BLaER1 treated with 17β-estradiol and CSF1 and Interleukin-3, amounts not matched to agents 10 nM and 100 nM (cell line): ENCODE measurements around the gene SAMSN1.

Source experiments
- H3K27ac ChIP-seq, 11 experiments: shearing (Covaris generic); formaldehyde crosslinking; 2 replicates each; pipeline ENCODE4 v1.8.1; 2022
- H3K27me3 ChIP-seq, 11 experiments: shearing (Covaris generic); formaldehyde crosslinking; 2 replicates each; pipeline ENCODE4 v1.8.1; 2022
- H3K36me3 ChIP-seq, 11 experiments: shearing (Covaris generic); formaldehyde crosslinking; 2 replicates each; pipeline ENCODE4 v1.8.1; 2022
- H3K4me1 ChIP-seq, 10 experiments: shearing (Covaris generic); formaldehyde crosslinking; 2 replicates each; pipeline ENCODE4 v1.8.1; 2022
- H3K4me2 ChIP-seq, 11 experiments: shearing (Covaris generic); formaldehyde crosslinking; 2 replicates each; pipeline ENCODE4 v1.8.1; 2022
- H3K4me3 ChIP-seq, 10 experiments: shearing (Covaris generic); formaldehyde crosslinking; 2 replicates each; pipeline ENCODE4 v1.8.1; 2022
- H3K9ac ChIP-seq, 11 experiments: shearing (Covaris generic); formaldehyde crosslinking; 2 replicates each; pipeline ENCODE4 v1.8.1; 2022
- H3K9me3 ChIP-seq, 11 experiments: shearing (Covaris generic); formaldehyde crosslinking; replicated peaks in 1 of 11; 2 replicates each; pipeline ENCODE4 v1.8.1; 2022
- H4K20me1 ChIP-seq, 11 experiments: shearing (Covaris generic); formaldehyde crosslinking; 2 replicates each; pipeline ENCODE4 v1.8.1; 2022
- Cebpa-rat ChIP-seq, 11 experiments: shearing (Covaris generic); IDR thresholded peaks; 2 replicates each; pipeline ENCODE4 v1.8.1; 2022

Gene SAMSN1

DNA sequence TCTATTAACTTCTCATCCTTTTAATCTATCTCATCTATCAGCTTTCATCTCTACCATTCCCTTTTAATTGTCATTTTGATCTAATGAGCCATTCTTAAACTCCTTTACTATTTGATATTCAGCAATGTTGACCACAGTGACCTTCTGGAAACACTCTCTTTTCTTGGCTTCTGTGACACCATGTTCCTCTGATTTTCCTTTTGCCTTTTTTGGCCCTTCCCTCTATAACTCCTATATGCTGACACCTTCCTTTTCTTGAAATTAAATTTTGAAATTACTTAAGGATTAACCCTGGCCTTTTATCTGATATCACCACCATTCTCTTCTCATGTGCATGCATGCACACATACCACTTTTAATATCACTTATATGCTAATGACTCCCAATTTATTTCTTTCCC is 41.2 kb upstream of the SAMSN1 start:
- H3K9ac ChIP-seq: no peak overlapping the region
- H3K27ac ChIP-seq: no peak overlapping the region
- TF ChIP-seq Cebpa-rat (IDR thresholded peaks at IDR 0.05): no peak
- H3K4me3 ChIP-seq: no peak overlapping the region
- no peaks in the 10 kb centered on the region for H3K27me3 ChIP-seq
- peaks cover 0 to 45% (median 0%) of the 10 kb centered on the region in 10 experiments; a peak in 6 of 20 replicates for H3K4me1 ChIP-seq
- no peaks in the 10 kb centered on the region for H3K9me3 ChIP-seq
- no peaks in the 10 kb centered on the region for H4K20me1 ChIP-seq
- no peaks in the 10 kb centered on the region for H3K36me3 ChIP-seq
- no peak overlapping the region for H3K4me2 ChIP-seq

DNA sequence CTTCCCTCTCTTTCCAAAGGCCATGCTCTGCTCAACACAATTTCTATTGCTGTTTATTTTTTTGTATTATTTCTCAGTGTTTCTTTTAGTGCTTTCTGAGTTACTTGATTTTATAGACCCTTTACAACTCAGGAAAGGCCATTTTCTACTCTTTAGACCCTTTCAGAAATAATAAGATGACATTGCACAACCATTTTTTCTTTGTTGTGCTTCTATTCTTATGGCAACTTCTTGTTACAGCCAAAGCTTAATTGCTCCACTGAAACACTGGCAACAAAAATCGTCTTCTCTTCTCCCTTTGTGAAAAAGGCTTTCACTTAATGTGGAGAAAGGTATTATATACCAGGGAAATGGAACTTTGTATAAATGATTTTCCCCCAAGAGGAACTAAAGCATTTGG is 39.0 kb upstream of the SAMSN1 start:
- H4K20me1 ChIP-seq: no peaks in the 10 kb centered on the region
- H3K36me3 ChIP-seq: no peaks in the 10 kb centered on the region
- no peak overlapping the region for H3K4me3 ChIP-seq
- H3K4me1 ChIP-seq: peaks cover 0 to 23% (median 0%) of the 10 kb centered on the region in 10 experiments; a peak in 4 of 20 replicates
- H3K27me3 ChIP-seq: no peaks in the 10 kb centered on the region
- H3K9ac ChIP-seq: no peak overlapping the region
- H3K27ac ChIP-seq: no peak overlapping the region
- no peaks in the 10 kb centered on the region for H3K9me3 ChIP-seq
- no peak overlapping the region for H3K4me2 ChIP-seq
- TF ChIP-seq Cebpa-rat (IDR thresholded peaks at IDR 0.05): no peak

DNA sequence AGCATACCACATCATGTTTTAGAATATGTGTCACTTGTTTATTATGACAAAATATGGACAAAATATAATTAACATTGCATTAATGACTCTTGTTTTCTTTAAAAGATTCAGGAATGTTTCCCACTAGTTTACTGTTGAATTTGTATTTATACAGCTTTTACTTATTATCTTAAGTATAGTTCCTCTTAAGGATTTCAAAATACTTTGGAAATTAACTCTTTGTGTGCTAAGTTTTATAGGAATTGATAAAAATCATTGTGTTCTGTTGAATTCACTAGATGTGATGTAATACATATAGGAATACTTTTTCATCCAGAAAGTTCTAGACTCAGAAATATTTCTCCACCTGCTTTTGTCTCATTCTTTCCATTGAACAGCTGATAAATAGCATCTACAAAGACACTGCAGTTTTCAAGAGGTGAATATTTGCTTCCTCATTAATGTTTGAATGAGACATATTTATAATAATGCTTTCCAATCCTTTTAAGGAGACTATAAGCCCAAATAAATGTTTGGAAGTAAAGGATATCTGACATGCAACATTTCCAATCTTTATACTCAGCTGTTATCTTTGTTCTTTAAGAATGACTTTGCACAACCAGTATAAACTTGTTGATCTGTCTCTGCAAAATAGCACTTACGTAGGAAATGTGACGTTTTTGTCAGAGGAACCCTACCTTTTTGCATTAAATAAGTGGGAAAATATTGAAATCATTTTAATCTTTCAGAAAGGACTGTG is 38.4 kb upstream of the SAMSN1 start:
- Histone ChIP-seq H3K36me3 (no peaks in the 10 kb centered on the region), H3K27me3 (no peaks in the 10 kb centered on the region), H3K9ac (no peak overlapping the region), H3K4me2 (no peak overlapping the region), H3K27ac (no peak overlapping the region), H4K20me1 (no peaks in the 10 kb centered on the region), H3K4me1 (peaks cover 0 to 17% (median 0%) of the 10 kb centered on the region in 10 experiments; a peak in 4 of 20 replicates), H3K4me3 (no peak overlapping the region), H3K9me3 (no peaks in the 10 kb centered on the region)
- no peak for TF ChIP-seq Cebpa-rat (IDR thresholded peaks at IDR 0.05)

DNA sequence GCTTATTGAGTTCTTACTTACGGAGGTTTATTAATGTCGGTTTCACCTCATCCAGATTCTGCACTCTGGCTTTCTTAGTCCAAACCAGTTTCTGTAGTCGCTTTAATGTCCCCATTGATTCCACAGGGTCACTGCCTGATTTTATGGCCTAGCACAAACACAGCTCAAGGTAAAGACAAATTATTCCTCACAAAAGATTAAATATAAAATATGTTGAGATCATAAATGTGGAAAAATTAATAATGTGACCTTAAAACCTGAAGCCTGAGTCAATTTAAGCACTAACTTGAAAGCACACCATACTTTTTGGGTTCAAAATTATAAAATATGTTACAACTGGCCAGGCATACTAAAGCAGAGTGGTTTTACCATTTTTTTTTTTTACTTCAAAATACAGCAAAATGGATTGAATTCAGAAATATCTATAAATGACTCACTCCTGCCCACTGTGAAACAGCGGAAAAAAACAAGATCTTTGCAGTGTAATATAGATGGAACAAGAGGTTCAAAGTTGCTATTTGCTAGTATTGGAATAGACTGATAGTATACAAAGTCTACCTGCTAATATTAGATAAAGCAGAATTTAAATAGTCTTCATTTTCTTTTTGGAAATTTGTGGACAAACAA is 37.6 kb upstream of the SAMSN1 start:
- Histone ChIP-seq H3K9me3 (no peaks in the 10 kb centered on the region), H3K4me3 (no peak overlapping the region), H3K4me2 (no peak overlapping the region), H3K9ac (no peak overlapping the region), H3K36me3 (no peaks in the 10 kb centered on the region), H4K20me1 (no peaks in the 10 kb centered on the region), H3K27me3 (no peaks in the 10 kb centered on the region), H3K4me1 (peaks cover 0 to 14% (median 0%) of the 10 kb centered on the region in 10 experiments; a peak in 3 of 20 replicates), H3K27ac (no peak overlapping the region)
- no peak for TF ChIP-seq Cebpa-rat (IDR thresholded peaks at IDR 0.05)

DNA sequence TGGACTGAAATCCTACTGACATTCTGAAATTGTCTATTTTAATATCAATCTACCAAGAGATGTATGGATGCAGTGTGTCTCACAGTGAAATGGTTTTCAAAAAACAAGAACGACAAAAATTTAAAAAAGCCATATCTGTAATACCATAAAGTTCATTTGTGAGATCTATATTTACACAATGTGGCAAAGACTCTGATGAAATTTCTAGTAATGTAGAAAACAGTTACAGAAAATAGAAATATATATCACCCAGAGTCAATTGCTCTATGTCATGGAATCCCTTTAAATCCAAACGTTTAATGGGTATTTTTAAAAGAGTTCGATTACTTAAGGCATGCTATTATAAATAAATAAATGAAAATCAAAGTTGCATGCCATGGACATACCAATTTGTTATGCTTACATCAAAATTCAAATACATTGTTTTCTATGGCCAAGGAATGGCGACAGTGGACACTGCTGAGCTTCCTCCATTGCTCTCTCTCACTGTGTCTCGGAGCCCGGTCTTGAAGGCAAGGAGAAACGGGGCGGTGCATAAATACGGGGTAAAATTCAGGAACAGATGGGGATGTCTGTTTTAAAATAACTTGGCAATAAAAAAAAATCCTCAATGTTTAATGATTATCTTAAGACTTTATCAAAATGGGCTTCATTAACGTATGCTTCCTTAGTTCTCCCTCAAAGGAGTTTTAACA is 37.0 kb upstream of the SAMSN1 start:
- no peaks in the 10 kb centered on the region for H3K27me3 ChIP-seq
- no peak overlapping the region for H3K4me2 ChIP-seq
- no peak for TF ChIP-seq Cebpa-rat (IDR thresholded peaks at IDR 0.05)
- no peak overlapping the region for H3K9ac ChIP-seq
- H3K9me3 ChIP-seq: no peaks in the 10 kb centered on the region
- H4K20me1 ChIP-seq: no peaks in the 10 kb centered on the region
- peaks cover 0 to 14% (median 0%) of the 10 kb centered on the region in 10 experiments; a peak in 3 of 20 replicates for H3K4me1 ChIP-seq
- H3K27ac ChIP-seq: no peak overlapping the region
- no peak overlapping the region for H3K4me3 ChIP-seq
- no peaks in the 10 kb centered on the region for H3K36me3 ChIP-seq

DNA sequence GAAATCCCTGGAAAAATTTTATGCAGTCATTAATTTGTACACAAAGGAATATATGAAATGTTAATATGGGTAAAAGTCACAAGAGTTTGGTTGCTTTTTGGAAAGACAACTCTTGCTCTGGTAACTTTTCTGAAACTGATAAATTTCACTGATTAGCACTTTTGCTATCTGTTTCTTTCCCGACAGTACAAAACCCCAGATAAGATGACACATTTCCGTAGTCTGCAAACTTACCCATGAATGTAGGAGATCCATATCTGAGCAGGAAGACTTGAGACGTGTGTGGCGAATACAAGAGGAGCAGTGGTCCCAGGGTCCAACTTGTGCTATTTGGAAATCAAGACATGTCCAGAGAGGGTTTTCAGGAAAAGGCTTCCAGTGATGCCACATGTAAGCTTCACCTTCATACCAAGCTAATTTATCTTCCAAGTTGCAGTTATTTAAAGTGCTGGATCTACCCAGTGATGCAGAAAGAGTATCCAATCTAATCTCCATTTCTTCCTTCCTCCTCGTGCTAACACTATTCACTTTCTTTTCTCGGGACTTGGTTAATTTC is 35.9 kb upstream of the SAMSN1 start:
- Histone ChIP-seq H3K9ac (no peak overlapping the region), H3K27ac (no peak overlapping the region), H3K4me2 (no peak overlapping the region), H3K27me3 (no peaks in the 10 kb centered on the region), H3K4me3 (no peak overlapping the region), H3K4me1 (peaks cover 0 to 14% (median 0%) of the 10 kb centered on the region in 10 experiments; a peak in 3 of 20 replicates), H4K20me1 (no peaks in the 10 kb centered on the region), H3K9me3 (no peaks in the 10 kb centered on the region), H3K36me3 (no peaks in the 10 kb centered on the region)
- TF ChIP-seq Cebpa-rat (IDR thresholded peaks at IDR 0.05): no peak

DNA sequence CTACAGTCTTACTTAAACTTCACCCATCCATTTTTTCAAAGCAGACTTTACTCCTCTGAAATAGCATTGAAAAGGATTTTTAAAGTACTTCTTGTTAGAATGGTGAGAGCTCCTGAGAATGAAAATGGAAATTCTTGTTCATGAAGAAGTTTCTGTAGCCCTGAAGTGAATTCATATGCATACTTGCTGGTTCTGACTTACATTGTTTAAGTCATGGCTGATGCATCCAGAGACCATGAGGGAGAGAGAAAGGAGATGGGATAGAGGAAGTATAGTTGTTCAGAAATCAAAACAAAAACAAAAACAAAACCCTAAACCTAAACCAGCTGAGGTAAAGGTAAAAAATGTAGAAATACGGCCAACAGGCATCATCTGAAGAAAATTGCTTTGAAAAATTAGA is 27.1 kb upstream of the SAMSN1 start:
- H3K4me3 ChIP-seq: no peak overlapping the region
- peak overlapping the region in 1 of 11 experiments; percentile 31; a peak in 1 of 22 replicates for H3K4me2 ChIP-seq
- no peaks in the 10 kb centered on the region for H3K9me3 ChIP-seq
- H3K9ac ChIP-seq: no peak overlapping the region
- no peaks in the 10 kb centered on the region for H3K36me3 ChIP-seq
- peaks cover 0 to 41% (median 0%) of the 10 kb centered on the region in 10 experiments; a peak in 6 of 20 replicates for H3K4me1 ChIP-seq
- no peaks in the 10 kb centered on the region; a peak in 1 of 22 replicates for H3K27me3 ChIP-seq
- no peaks in the 10 kb centered on the region for H4K20me1 ChIP-seq
- H3K27ac ChIP-seq: no peak overlapping the region
- no peak for TF ChIP-seq Cebpa-rat (IDR thresholded peaks at IDR 0.05)

DNA sequence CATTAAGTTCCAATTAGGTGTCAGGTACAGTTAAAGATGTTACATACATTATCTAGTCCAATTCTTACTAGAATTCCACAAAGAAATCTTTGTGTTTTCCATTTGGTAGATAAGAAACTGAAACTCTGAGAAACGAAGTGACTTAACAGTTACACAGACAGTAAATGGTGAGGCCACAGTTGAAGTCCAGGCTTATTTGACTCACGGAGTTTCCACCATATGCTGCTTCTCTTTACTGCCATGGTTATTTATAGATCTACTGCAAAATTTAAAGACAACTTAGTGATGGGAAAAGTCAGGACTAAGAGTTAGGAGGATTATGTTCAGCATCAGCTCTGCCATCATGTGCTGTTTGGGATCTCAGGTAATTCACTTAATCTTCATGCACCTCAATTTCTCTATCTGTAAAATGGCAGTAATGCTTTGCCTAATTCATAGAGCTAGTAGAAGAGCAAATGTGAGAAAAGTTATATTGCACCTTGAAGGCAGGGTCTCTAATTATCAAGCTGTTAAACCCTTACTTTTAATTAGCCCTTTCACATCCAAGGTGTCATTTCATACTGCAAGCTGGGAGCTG is 26.2 kb upstream of the SAMSN1 start:
- H4K20me1 ChIP-seq: no peaks in the 10 kb centered on the region
- H3K27me3 ChIP-seq: no peaks in the 10 kb centered on the region; a peak in 1 of 22 replicates
- H3K36me3 ChIP-seq: no peaks in the 10 kb centered on the region
- H3K4me3 ChIP-seq: no peak overlapping the region
- H3K9me3 ChIP-seq: no peaks in the 10 kb centered on the region
- peak overlapping the region in 2 of 11 experiments; percentile 35 to 49; a peak in 3 of 22 replicates for H3K4me2 ChIP-seq
- H3K27ac ChIP-seq: no peak overlapping the region
- TF ChIP-seq Cebpa-rat (IDR thresholded peaks at IDR 0.05): no peak
- H3K9ac ChIP-seq: no peak overlapping the region
- peaks cover 0 to 51% (median 0%) of the 10 kb centered on the region in 10 experiments; a peak in 6 of 20 replicates for H3K4me1 ChIP-seq

DNA sequence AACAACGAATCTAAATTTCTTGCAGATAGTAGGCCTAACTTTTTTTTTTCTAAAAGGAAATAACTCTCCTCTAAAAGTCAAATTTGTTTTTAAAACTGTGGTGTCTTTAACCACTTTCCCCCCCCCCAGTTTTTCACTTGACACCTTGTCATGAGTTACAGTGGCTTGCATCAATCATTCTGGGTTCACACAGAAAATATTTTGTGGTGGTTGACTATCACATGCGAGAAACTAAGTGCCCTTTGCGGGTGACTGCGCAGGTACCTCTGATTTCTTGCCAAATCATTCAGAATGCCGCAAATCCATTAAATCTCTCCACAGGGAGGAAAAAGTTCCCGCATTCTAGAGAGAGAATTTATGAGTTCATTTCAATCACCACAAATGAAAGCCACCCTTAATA is 23.8 kb upstream of the SAMSN1 start:
- Histone ChIP-seq H4K20me1 (no peaks in the 10 kb centered on the region), H3K36me3 (no peaks in the 10 kb centered on the region), H3K4me3 (no peak overlapping the region), H3K9me3 (no peaks in the 10 kb centered on the region), H3K27ac (peak overlapping the region in 2 of 11 experiments; percentile 36 to 42; a peak in 3 of 22 replicates), H3K9ac (no peak overlapping the region), H3K27me3 (no peaks in the 10 kb centered on the region; a peak in 1 of 22 replicates), H3K4me1 (peaks cover 0 to 55% (median 0%) of the 10 kb centered on the region in 10 experiments; a peak in 6 of 20 replicates), H3K4me2 (peak overlapping the region in 3 of 11 experiments; percentile 42 to 70 (median 68); a peak in 5 of 22 replicates)
- TF ChIP-seq Cebpa-rat (IDR thresholded peaks at IDR 0.05): no peak
